Nephron (organoid): ENCODE results near the gene LSM2.

ENCODE experiments used
- H3K27ac Mint-ChIP-seq, 3 experiments: 2 replicates each; pipeline ENCODE4 v1.8.0; 2020; ENCODE audit warnings: mixed read lengths in 3 of 3, mild to moderate bottlenecking in 2 of 3, moderate library complexity in 1 of 3
- H3K27me3 Mint-ChIP-seq: 2 replicates; pipeline ENCODE4 v1.8.0; 2021; ENCODE audit warnings: low read depth, mild to moderate bottlenecking, moderate library complexity, mixed read lengths
- H3K36me3 Mint-ChIP-seq: 2 replicates; pipeline ENCODE4 v1.8.0; 2020; ENCODE audit warnings: low read depth, mixed read lengths
- H3K4me1 Mint-ChIP-seq: 2 replicates; pipeline ENCODE4 v1.8.0; 2020; ENCODE audit warnings: mixed read lengths
- H3K4me3 Mint-ChIP-seq, 3 experiments: 2 replicates each; pipeline ENCODE4 v1.8.0; 2020; ENCODE audit warnings: mild to moderate bottlenecking in 3 of 3, mixed read lengths in 3 of 3, moderate library complexity in 2 of 3
- H3K9me3 Mint-ChIP-seq: 2 replicates; pipeline ENCODE4 v1.8.0; 2020; ENCODE audit warnings: mixed read lengths
- CTCF ChIP-seq, 3 experiments: fragments of 200-600 bp; sonication (generic); IDR thresholded peaks; one replicate each; pipeline ENCODE4 v1.5.0; 2021; ENCODE audit warnings: antibody characterized with exemption in 3 of 3; ENCODE audit not compliant: unreplicated experiment in 3 of 3

Gene LSM2

GRCh38 chr6:31778999-31779885, 27.5 kb downstream of the LSM2 start:
- Mint-ChIP-seq H3K9me3 (no peaks in the 10 kb centered on the region), H3K4me1 (no peaks in the 10 kb centered on the region), H3K27me3 (no peaks in the 10 kb centered on the region), H3K4me3 (no peak overlapping the region), H3K27ac (no peak overlapping the region), H3K36me3 (peaks cover 19% of the 10 kb centered on the region)
- no peak for TF ChIP-seq CTCF (IDR thresholded peaks at IDR 0.05; ENCODE audit: unreplicated experiment in 3 of 3)

- Mint-ChIP-seq H3K9me3 (no peaks in the 10 kb centered on the region), H3K27me3 (no peaks in the 10 kb centered on the region), H3K36me3 (peaks cover 16% of the 10 kb centered on the region), H3K4me1 (no peaks in the 10 kb centered on the region), H3K27ac (peak overlapping the region in 2 of 3 experiments; percentile 76 to 93), H3K4me3 (no peak overlapping the region)
- TF ChIP-seq CTCF (IDR thresholded peaks at IDR 0.05; ENCODE audit: unreplicated experiment in 3 of 3) = no peak
Measured at GRCh38 chr6:31778193-31778592, 28.6 kb downstream of the LSM2 start.

- Mint-ChIP-seq H3K4me1 (no peaks in the 10 kb centered on the region), H3K9me3 (no peaks in the 10 kb centered on the region), H3K27ac (peak overlapping the region; percentile 42 to 93 (median 76)), H3K4me3 (no peak overlapping the region), H3K27me3 (no peaks in the 10 kb centered on the region), H3K36me3 (peaks cover 11% of the 10 kb centered on the region)
- TF ChIP-seq CTCF (IDR thresholded peaks at IDR 0.05; ENCODE audit: unreplicated experiment in 3 of 3) = no peak
Measured at GRCh38 chr6:31777667-31778050, 29.1 kb downstream of the LSM2 start.

- Mint-ChIP-seq H3K36me3 (peaks cover 9% of the 10 kb centered on the region), H3K9me3 (no peaks in the 10 kb centered on the region), H3K27ac (peak within 1 kb of the TSS; percentile 42 to 93 (median 76)), H3K4me3 (peak within 1 kb of the TSS in 2 of 3 experiments; percentile 30 to 54), H3K4me1 (no peaks in the 10 kb centered on the region), H3K27me3 (no peaks in the 10 kb centered on the region)
- TF ChIP-seq CTCF (IDR thresholded peaks at IDR 0.05; ENCODE audit: unreplicated experiment in 3 of 3) = no peak
Measured at GRCh38 chr6:31776989-31777666, 29.6 kb downstream of the LSM2 start, which contains the start of gene VWA7. Gene VWA7, minus strand, starts transcription at chr6:31777328. Its CDS starts 549 bp downstream, at chr6:31776779.

GRCh38 chr6:31776485-31776988, 30.2 kb downstream of the LSM2 start:
- H3K4me3 Mint-ChIP-seq = peak overlapping the region in 2 of 3 experiments; percentile 30 to 54
- H3K9me3 Mint-ChIP-seq = no peaks in the 10 kb centered on the region
- peaks cover 9% of the 10 kb centered on the region for H3K36me3 Mint-ChIP-seq
- no peak for TF ChIP-seq CTCF (IDR thresholded peaks at IDR 0.05; ENCODE audit: unreplicated experiment in 3 of 3)
- H3K27me3 Mint-ChIP-seq = no peaks in the 10 kb centered on the region
- H3K27ac Mint-ChIP-seq = peak overlapping the region; percentile 42 to 93 (median 76)
- H3K4me1 Mint-ChIP-seq = no peaks in the 10 kb centered on the region
